Heart left ventricle (tissue), 13 donors: ENCODE measurements around the gene TMEM150A.

ENCODE experiments used
- POLR2A ChIP-seq, 2 donors: fragments of 450-650 bp; IDR thresholded peaks; one replicate each; pipeline ENCODE4 v1.6.1; 2017; ENCODE audit warnings: antibody characterized with exemption in 2 of 2, mild to moderate bottlenecking in 2 of 2, moderate library complexity in 2 of 2
- TF ChIP-seq, protein P1 (sequence below), 12 donors: fragments of 200-600 bp; sonication (generic) in 4 of 12; IDR thresholded peaks; one replicate each; pipeline versions ENCODE4 v1.5.0 to v1.8.0; 2018 to 2022; ENCODE audit warnings: antibody characterized with exemption in 12 of 12, mild to moderate bottlenecking in 5 of 12
- donor health status: ischemic (EF 13 %, LVEDD 7.1; RV severe dilation, severe dysfunction).
- donor health status: DM: no; HTN: yes; CAD: no.
- donor health status: DM: no; HTN: no; CAD: no.
- donor health status: ischemic (EF 25% LVEDD 6.9; RV normal size, moderate dysfunction).
- donor health status: ischemic (EF 25% LVEDD 5.7; RV mildly dilated, moderate dysfunction).
- donor health status: ischemic (EF 35%, LVEDD 5.7; RV mildly dilated, moderate dysfunction).
- donor health status: nonischemic (EF 11% LVEDD 7.7; RV severe dilation, severe dysfunction).
- donor health status: DM: yes; HTN: yes; CAD: no.
- donor health status: PGD.
- donor health status: ischemic (EF 29% LVEDD 5.4; RV normal size, mild dysfunction).
- donor health status: nonischemic (EF 23%, LVEDD 6.1; RV moderate dilation, normal function).

GRCh38 chr2:85551698-85552678 lies 50.5 kb downstream of the TMEM150A start:
- TF ChIP-seq, protein P1, sequence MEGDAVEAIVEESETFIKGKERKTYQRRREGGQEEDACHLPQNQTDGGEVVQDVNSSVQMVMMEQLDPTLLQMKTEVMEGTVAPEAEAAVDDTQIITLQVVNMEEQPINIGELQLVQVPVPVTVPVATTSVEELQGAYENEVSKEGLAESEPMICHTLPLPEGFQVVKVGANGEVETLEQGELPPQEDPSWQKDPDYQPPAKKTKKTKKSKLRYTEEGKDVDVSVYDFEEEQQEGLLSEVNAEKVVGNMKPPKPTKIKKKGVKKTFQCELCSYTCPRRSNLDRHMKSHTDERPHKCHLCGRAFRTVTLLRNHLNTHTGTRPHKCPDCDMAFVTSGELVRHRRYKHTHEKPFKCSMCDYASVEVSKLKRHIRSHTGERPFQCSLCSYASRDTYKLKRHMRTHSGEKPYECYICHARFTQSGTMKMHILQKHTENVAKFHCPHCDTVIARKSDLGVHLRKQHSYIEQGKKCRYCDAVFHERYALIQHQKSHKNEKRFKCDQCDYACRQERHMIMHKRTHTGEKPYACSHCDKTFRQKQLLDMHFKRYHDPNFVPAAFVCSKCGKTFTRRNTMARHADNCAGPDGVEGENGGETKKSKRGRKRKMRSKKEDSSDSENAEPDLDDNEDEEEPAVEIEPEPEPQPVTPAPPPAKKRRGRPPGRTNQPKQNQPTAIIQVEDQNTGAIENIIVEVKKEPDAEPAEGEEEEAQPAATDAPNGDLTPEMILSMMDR (IDR thresholded peaks at IDR 0.05) = peak; percentile 83 to 95 (median 90)
- TF ChIP-seq POLR2A (IDR thresholded peaks at IDR 0.05) = no peak
